KMS-11 (cell line): ENCODE results near the gene STH.

Experiments used
- H2AFZ ChIP-seq: fragments of 200-600 bp; sonication (generic); 2 replicates; pipeline ENCODE4 v1.6.1; 2016; ENCODE audit warnings: antibody characterized with exemption, mixed run types, low read depth
- H3K27ac ChIP-seq: fragments of 200-600 bp; sonication (generic); 2 replicates; pipeline ENCODE4 v1.6.1; 2016; ENCODE audit warnings: mild to moderate bottlenecking, mixed run types
- H3K27me3 ChIP-seq: fragments of 200-600 bp; sonication (generic); 2 replicates; pipeline ENCODE4 v1.6.1; 2017; ENCODE audit warnings: mild to moderate bottlenecking, low read depth, mixed run types, moderate library complexity; ENCODE audit not compliant: insufficient read depth
- H3K36me3 ChIP-seq: fragments of 200-600 bp; sonication (generic); 2 replicates; pipeline ENCODE4 v1.6.1; 2017; ENCODE audit warnings: mild to moderate bottlenecking, mixed run types; ENCODE audit not compliant: insufficient read depth
- H3K4me1 ChIP-seq: fragments of 200-600 bp; sonication (generic); 2 replicates; pipeline ENCODE4 v1.6.1; 2016; ENCODE audit warnings: mild to moderate bottlenecking, low read depth, mixed run types; ENCODE audit not compliant: poor library complexity, severe bottlenecking
- H3K4me2 ChIP-seq: fragments of 200-600 bp; sonication (generic); 2 replicates; pipeline ENCODE4 v1.7.0; 2016; ENCODE audit warnings: mild to moderate bottlenecking, mixed run types
- H3K4me3 ChIP-seq: fragments of 200-600 bp; sonication (generic); IDR thresholded peaks from 2 replicates; pipeline ENCODE4 v1.6.1; 2017; ENCODE audit warnings: low read depth, low read length, mixed read lengths; ENCODE audit not compliant: insufficient read depth
- H3K79me2 ChIP-seq: fragments of 200-600 bp; sonication (generic); 2 replicates; pipeline ENCODE4 v1.6.1; 2016; ENCODE audit warnings: low read depth, mixed run types; ENCODE audit not compliant: insufficient read depth
- H3K9ac ChIP-seq: fragments of 200-600 bp; sonication (generic); 2 replicates; pipeline ENCODE4 v1.6.1; 2016; ENCODE audit warnings: mild to moderate bottlenecking, mixed run types
- H4K20me1 ChIP-seq: fragments of 200-600 bp; sonication (generic); 2 replicates; pipeline ENCODE4 v1.6.1; 2016; ENCODE audit warnings: mild to moderate bottlenecking, mixed run types; ENCODE audit not compliant: insufficient read depth
- CTCF ChIP-seq: fragments of 200-600 bp; sonication (generic); conservative IDR thresholded peaks from 2 replicates; pipeline ENCODE4 v1.6.1; 2017; ENCODE audit warnings: low read depth, mild to moderate bottlenecking, antibody characterized with exemption, low read length, moderate library complexity, mixed read lengths

The STH gene

GRCh38 chr17:45982791-45983613, 16.0 kb upstream of the STH start:
- no peaks in the 10 kb centered on the region for H4K20me1 ChIP-seq
- no peak for TF ChIP-seq CTCF
- H3K36me3 ChIP-seq: no peaks in the 10 kb centered on the region
- no peaks in the 10 kb centered on the region for H3K4me1 ChIP-seq
- no peak overlapping the region for H3K9ac ChIP-seq
- H3K4me2 ChIP-seq: no peak overlapping the region
- no peaks in the 10 kb centered on the region for H3K27me3 ChIP-seq
- H3K4me3 ChIP-seq: no peak overlapping the region
- no peaks in the 10 kb centered on the region for H3K79me2 ChIP-seq
- H2AFZ ChIP-seq: no peak overlapping the region
- H3K27ac ChIP-seq: no peak overlapping the region

- H2AFZ ChIP-seq: no peak overlapping the region
- H3K27ac ChIP-seq: no peak overlapping the region
- H3K4me3 ChIP-seq: no peak overlapping the region
- no peaks in the 10 kb centered on the region for H3K36me3 ChIP-seq
- TF ChIP-seq CTCF: no peak
- no peaks in the 10 kb centered on the region for H4K20me1 ChIP-seq
- no peaks in the 10 kb centered on the region for H3K79me2 ChIP-seq
- H3K4me2 ChIP-seq: no peak overlapping the region
- no peaks in the 10 kb centered on the region for H3K27me3 ChIP-seq
- no peaks in the 10 kb centered on the region for H3K4me1 ChIP-seq
- H3K9ac ChIP-seq: no peak overlapping the region
These were observed 15.3 kb upstream of the STH start for GRCh38 chr17:45983614-45984310.

- Histone ChIP-seq H3K4me2 (no peak overlapping the region), H3K4me1 (no peaks in the 10 kb centered on the region), H4K20me1 (no peaks in the 10 kb centered on the region), H2AFZ (no peak overlapping the region), H3K27ac (no peak overlapping the region), H3K27me3 (no peaks in the 10 kb centered on the region), H3K79me2 (no peaks in the 10 kb centered on the region), H3K9ac (no peak overlapping the region), H3K36me3 (no peaks in the 10 kb centered on the region), H3K4me3 (no peak overlapping the region)
- TF ChIP-seq CTCF: no peak
These were observed 14.7 kb upstream of the STH start for GRCh38 chr17:45984368-45984767.

- H3K27ac ChIP-seq: no peak overlapping the region
- no peaks in the 10 kb centered on the region for H3K27me3 ChIP-seq
- H3K79me2 ChIP-seq: no peaks in the 10 kb centered on the region
- H3K36me3 ChIP-seq: no peaks in the 10 kb centered on the region
- H3K4me3 ChIP-seq: no peak overlapping the region
- no peak for TF ChIP-seq CTCF
- no peaks in the 10 kb centered on the region for H4K20me1 ChIP-seq
- H2AFZ ChIP-seq: no peak overlapping the region
- no peak overlapping the region for H3K4me2 ChIP-seq
- H3K9ac ChIP-seq: no peak overlapping the region
- H3K4me1 ChIP-seq: no peaks in the 10 kb centered on the region
These were observed 13.6 kb upstream of the STH start for GRCh38 chr17:45985447-45985846.
